PC-3 (cell line): ENCODE results near the gene B3GAT1. TPM values are rescaled to one million over a fixed set of nuclear protein-coding genes. Genes with fewer than 3 reads are reported as not detected.

Source experiments
- ATAC-seq: fragments of 200-7000 bp; cut with Tn5 transposase; 2 replicates; pipeline ENCODE4 v1.9.1; 2020; ENCODE audit warnings: mild to moderate bottlenecking, moderate library complexity
- BruUV-seq: library from RNA; stranded (reverse); fragments of 400-500 nt; replicated peaks from 2 replicates; lab custom pipeline; 2021; lab: Mats Ljungman, UMichigan
- CTCF ChIA-PET: fragments of 300-600 bp; sonication (Branson Sonifier 250); formaldehyde crosslinking; loops from one replicate; lab custom pipeline; 2022; ENCODE audit warnings: antibody characterized with exemption; lab: Charles Lee
- POLR2A ChIA-PET: fragments of 300-600 bp; sonication (Branson Sonifier 250); formaldehyde crosslinking; loops from one replicate; lab custom pipeline; 2022; ENCODE audit warnings: antibody characterized with exemption; ENCODE audit not compliant: unreplicated experiment; lab: Charles Lee
- DNase-seq: peaks from one replicate; pipeline ENCODE4 v3.0.0-alpha.2; 2015
- H2AFZ ChIP-seq: fragments of 300-600 bp; sonication (generic); 2 replicates; pipeline ENCODE4 v1.6.0; 2016; ENCODE audit warnings: antibody characterized with exemption, low read length
- H3F3A ChIP-seq: fragments of 300-600 bp; sonication (generic); one replicate; pipeline ENCODE4 v1.6.0; 2017; ENCODE audit warnings: antibody characterized with exemption, low read length, control low read depth, mild to moderate bottlenecking; ENCODE audit not compliant: unreplicated experiment
- H3K27ac ChIP-seq: fragments of 300-600 bp; sonication (generic); 2 replicates; pipeline ENCODE4 v1.5.1; 2016; ENCODE audit warnings: mild to moderate bottlenecking, low read length
- H3K27me3 ChIP-seq: fragments of 300-600 bp; sonication (generic); 2 replicates; pipeline ENCODE4 v1.6.1; 2016; ENCODE audit warnings: low read length, mixed read lengths
- H3K36me3 ChIP-seq: fragments of 300-600 bp; sonication (generic); 2 replicates; pipeline ENCODE4 v1.6.1; 2016; ENCODE audit warnings: low read depth, mixed run types, low read length, mixed read lengths
- H3K4me1 ChIP-seq: fragments of 300-600 bp; sonication (generic); 2 replicates; pipeline ENCODE4 v1.5.1; 2016; ENCODE audit warnings: low read length; ENCODE audit not compliant: insufficient read depth
- H3K4me2 ChIP-seq: fragments of 300-600 bp; sonication (generic); 2 replicates; pipeline ENCODE4 v1.6.0; 2016; ENCODE audit warnings: low read length
- H3K4me3 ChIP-seq: fragments of 300-600 bp; sonication (generic); 2 replicates; pipeline ENCODE4 v1.5.1; 2016; ENCODE audit warnings: mild to moderate bottlenecking, low read length, mixed read lengths
- H3K79me2 ChIP-seq: fragments of 300-600 bp; sonication (generic); 2 replicates; pipeline ENCODE4 v1.6.1; 2017; ENCODE audit warnings: low read length, mixed read lengths
- H3K9ac ChIP-seq: fragments of 300-600 bp; sonication (generic); 2 replicates; pipeline ENCODE4 v1.6.0; 2016; ENCODE audit warnings: mild to moderate bottlenecking, low read length
- H3K9me2 ChIP-seq: fragments of 300-600 bp; sonication (generic); replicated peaks from 2 replicates; pipeline ENCODE4 v1.6.1; 2016; ENCODE audit warnings: mixed run types, low read length, mixed read lengths
- H3K9me3 ChIP-seq: fragments of 300-600 bp; sonication (generic); 2 replicates; pipeline ENCODE4 v1.6.1; 2016; ENCODE audit warnings: low read length, mixed read lengths
- H4K20me1 ChIP-seq: fragments of 300-600 bp; sonication (generic); 2 replicates; pipeline ENCODE4 v1.6.1; 2016; ENCODE audit warnings: low read length, mixed read lengths
- EZH2 ChIP-seq: fragments of 300-600 bp; sonication (generic); IDR thresholded peaks from one replicate; pipeline ENCODE4 v1.6.1; 2017; ENCODE audit warnings: antibody characterized with exemption, mild to moderate bottlenecking, low read length; ENCODE audit not compliant: unreplicated experiment
- EZH2phosphoT487 ChIP-seq: fragments of 300-600 bp; sonication (generic); IDR thresholded peaks from 2 replicates; pipeline ENCODE4 v1.6.1; 2018; ENCODE audit warnings: mild to moderate bottlenecking, antibody characterized with exemption, low read length, borderline replicate concordance
- intact Hi-C: fragments of 100-400 bp; cut with micrococcal nuclease; formaldehyde crosslinking; loops from 2 replicates; pipeline ENCODE4 v1.9.0; 2023
- total RNA-seq: library from RNA; depleted of rRNA; stranded (reverse); fragments of >200 nt; gene quantifications from 2 replicates; pipeline ENCODE4 v1.2.3, GENCODE V29; 2014
- TF ChIP-seq, protein P1 (sequence below): fragments of 300-600 bp; sonication (generic); conservative IDR thresholded peaks from 2 replicates; pipeline ENCODE4 v1.5.1; 2017; ENCODE audit warnings: antibody characterized with exemption, low read depth, mild to moderate bottlenecking, low read length

Gene B3GAT1
- total RNA-seq, 1 experiment from 2014 or later, result not detected

DNA sequence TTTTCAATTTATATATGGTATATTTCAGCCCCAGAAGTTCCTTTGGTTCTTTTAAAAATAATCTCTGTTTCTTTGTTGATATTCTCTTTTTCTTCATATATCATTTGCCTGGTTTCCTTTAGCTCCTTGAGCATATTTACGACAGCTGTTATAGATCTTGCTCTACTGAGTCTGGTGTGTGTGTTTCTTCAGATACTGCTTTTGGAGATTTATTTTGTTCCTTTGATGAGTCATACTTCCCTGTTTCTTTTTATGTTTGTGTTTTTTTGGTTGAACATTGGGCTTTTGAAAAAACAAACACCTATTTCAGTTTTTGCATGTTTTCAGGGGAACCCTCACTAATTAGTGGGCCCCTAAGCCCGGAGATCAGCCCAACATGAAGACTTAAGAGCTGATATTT is 56.9 kb downstream of the B3GAT1 start:
- H3K36me3 ChIP-seq, result no peaks in the 10 kb centered on the region
- no peaks in the 10 kb centered on the region for H3F3A ChIP-seq
- H3K79me2 ChIP-seq, result no peaks in the 10 kb centered on the region
- intact Hi-C loops, result no loop called here
- peaks cover 25% of the 10 kb centered on the region for H3K27me3 ChIP-seq
- TF ChIP-seq, protein P1, sequence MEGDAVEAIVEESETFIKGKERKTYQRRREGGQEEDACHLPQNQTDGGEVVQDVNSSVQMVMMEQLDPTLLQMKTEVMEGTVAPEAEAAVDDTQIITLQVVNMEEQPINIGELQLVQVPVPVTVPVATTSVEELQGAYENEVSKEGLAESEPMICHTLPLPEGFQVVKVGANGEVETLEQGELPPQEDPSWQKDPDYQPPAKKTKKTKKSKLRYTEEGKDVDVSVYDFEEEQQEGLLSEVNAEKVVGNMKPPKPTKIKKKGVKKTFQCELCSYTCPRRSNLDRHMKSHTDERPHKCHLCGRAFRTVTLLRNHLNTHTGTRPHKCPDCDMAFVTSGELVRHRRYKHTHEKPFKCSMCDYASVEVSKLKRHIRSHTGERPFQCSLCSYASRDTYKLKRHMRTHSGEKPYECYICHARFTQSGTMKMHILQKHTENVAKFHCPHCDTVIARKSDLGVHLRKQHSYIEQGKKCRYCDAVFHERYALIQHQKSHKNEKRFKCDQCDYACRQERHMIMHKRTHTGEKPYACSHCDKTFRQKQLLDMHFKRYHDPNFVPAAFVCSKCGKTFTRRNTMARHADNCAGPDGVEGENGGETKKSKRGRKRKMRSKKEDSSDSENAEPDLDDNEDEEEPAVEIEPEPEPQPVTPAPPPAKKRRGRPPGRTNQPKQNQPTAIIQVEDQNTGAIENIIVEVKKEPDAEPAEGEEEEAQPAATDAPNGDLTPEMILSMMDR, result no peak
- no peak for TF ChIP-seq EZH2
- TF ChIP-seq EZH2phosphoT487, result no peak
- ATAC-seq (no peak), DNase-seq (no peak)
- H4K20me1 ChIP-seq, result no peaks in the 10 kb centered on the region
- BruUV-seq, result no TSS peak
- no peak overlapping the region for H3K9ac ChIP-seq
- H3K4me2 ChIP-seq, result no peak overlapping the region
- H3K27ac ChIP-seq, result no peak overlapping the region
- no peaks in the 10 kb centered on the region for H3K4me1 ChIP-seq
- POLR2A ChIA-PET, result interaction anchor here (0.7 kb wide), 1 partner anchor 12 kb away, joined by 3 read pairs; no protein-coding TSS in a partner anchor
- no peak overlapping the region for H2AFZ ChIP-seq
- H3K4me3 ChIP-seq, result no peak overlapping the region
- CTCF ChIA-PET, result no interaction called here
- no peaks in the 10 kb centered on the region for H3K9me3 ChIP-seq
- no peaks in the 10 kb centered on the region for H3K9me2 ChIP-seq

DNA sequence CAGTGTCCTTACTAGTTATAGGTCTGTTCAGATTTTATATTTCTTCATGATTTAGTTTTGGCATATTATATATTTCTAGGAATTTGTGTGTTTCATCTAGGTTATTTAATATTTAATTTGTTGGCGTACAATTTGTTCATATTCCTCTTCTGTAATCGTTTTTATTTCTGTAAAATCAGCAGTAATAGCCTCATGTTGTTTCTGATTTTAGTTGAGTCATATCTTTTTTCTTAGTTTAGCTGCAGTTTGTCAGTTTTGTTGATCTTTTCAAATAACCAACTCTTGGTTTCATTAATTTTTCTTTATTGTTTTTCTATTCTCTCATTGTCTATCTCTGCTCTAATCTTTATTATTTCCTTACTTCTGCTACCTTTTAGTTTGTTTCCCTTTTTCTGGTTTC is 59.9 kb downstream of the B3GAT1 start:
- ATAC-seq, result no peak
- no peak overlapping the region for H3K4me2 ChIP-seq
- CTCF ChIA-PET, result no interaction called here
- H4K20me1 ChIP-seq, result no peaks in the 10 kb centered on the region
- no peak overlapping the region for H3K4me3 ChIP-seq
- H3F3A ChIP-seq, result no peaks in the 10 kb centered on the region
- no TSS peak for BruUV-seq
- no peaks in the 10 kb centered on the region for H3K4me1 ChIP-seq
- no peak overlapping the region for H2AFZ ChIP-seq
- H3K9me2 ChIP-seq, result no peaks in the 10 kb centered on the region
- POLR2A ChIA-PET, result no interaction called here
- intact Hi-C loops, result no loop called here
- no peak for TF ChIP-seq EZH2phosphoT487
- TF ChIP-seq, protein P1, result no peak
- H3K9me3 ChIP-seq, result 0 out of 2 replicates have a peak, but pooled peaks cover 4% of the 10 kb centered on the region
- DNase-seq, result no peak
- no peaks in the 10 kb centered on the region for H3K36me3 ChIP-seq
- no peaks in the 10 kb centered on the region for H3K79me2 ChIP-seq
- H3K27ac ChIP-seq, result no peak overlapping the region
- peaks cover 53% of the 10 kb centered on the region for H3K27me3 ChIP-seq
- H3K9ac ChIP-seq, result no peak overlapping the region

DNA sequence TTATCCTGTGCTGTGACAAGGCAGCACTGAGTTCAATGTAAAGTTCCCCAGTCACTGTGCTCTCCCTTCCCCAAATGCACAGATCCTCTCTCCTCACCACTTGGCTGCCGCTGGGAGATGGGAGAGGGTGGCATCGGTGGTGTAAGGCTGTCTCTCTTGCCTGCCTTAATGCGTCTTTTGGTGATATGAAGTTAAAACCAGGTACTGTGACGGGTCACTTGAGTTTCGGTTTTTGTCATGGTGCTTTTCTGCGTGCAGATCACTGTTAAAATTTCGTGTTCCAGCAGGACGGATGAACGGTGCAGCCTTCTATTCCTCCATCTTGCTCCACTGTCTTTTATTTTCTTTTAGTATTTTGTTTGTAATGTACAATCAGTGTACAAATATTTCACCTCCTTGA is 61.7 kb downstream of the B3GAT1 start:
- CTCF ChIA-PET, result interaction anchor here (0.5 kb wide), 1 partner anchor 77 kb away, joined by 6 read pairs; no protein-coding TSS in a partner anchor
- POLR2A ChIA-PET, result no interaction called here

More for the DNA sequence above, 61.7 kb downstream of the B3GAT1 start:
- no peak overlapping the region for H2AFZ ChIP-seq
- peaks cover 69% of the 10 kb centered on the region for H3K27me3 ChIP-seq
- no peak overlapping the region for H3K27ac ChIP-seq
- no peak overlapping the region for H3K9ac ChIP-seq
- H3K4me2 ChIP-seq, result no peak overlapping the region
- BruUV-seq, result no TSS peak
- H3K79me2 ChIP-seq, result no peaks in the 10 kb centered on the region
- H4K20me1 ChIP-seq, result no peaks in the 10 kb centered on the region
- no peaks in the 10 kb centered on the region for H3F3A ChIP-seq
- ATAC-seq (no peak), DNase-seq (no peak)
- H3K36me3 ChIP-seq, result no peaks in the 10 kb centered on the region
- intact Hi-C loops, result no loop called here
- H3K4me3 ChIP-seq, result no peak overlapping the region
- no peaks in the 10 kb centered on the region for H3K4me1 ChIP-seq
- H3K9me2 ChIP-seq, result no peaks in the 10 kb centered on the region
- 0 out of 2 replicates have a peak, but pooled peaks cover 4% of the 10 kb centered on the region for H3K9me3 ChIP-seq
- no peak for TF ChIP-seq EZH2
- TF ChIP-seq EZH2phosphoT487, result no peak
- TF ChIP-seq, protein P1, result no peak
